Measurements from ENCODE around the gene MAP7. TPM values are rescaled to one million over a fixed set of nuclear protein-coding genes. Genes with fewer than 3 reads are reported as not detected.
A peak's percentile ranks its signal among the peaks of the same experiment; 100 is the strongest.
"Not testable (repeated sequence)": the region's sequence is repeated elsewhere in the genome, so short reads cannot be mapped to it uniquely, and the experiment has no call there.

MAP7 gene
- total RNA-seq, 1 donor = 0.36 TPM

DNA sequence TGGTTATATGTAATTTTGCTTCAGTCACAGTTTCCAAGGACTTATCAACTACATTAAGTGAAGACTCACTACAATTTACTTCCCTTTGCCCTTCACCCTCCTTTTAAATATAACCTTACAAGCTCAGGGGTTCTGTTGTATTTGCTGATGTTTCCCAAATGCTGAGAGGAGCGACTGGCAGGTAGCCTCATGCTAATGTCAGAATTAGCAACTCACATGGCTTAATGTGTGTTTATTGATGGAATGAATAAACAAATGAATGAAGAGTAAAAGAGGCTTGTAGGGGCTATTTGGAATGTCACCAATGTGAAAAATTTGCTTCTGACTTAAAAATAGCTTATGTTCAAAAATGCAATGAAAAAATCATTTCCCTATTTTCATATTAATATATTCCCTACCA lies 41.4 kb upstream of the MAP7 start:
- H3K4me3 ChIP-seq (ENCODE audit: low read depth, low read length) = no peak overlapping the region
- TF ChIP-seq, protein P1, sequence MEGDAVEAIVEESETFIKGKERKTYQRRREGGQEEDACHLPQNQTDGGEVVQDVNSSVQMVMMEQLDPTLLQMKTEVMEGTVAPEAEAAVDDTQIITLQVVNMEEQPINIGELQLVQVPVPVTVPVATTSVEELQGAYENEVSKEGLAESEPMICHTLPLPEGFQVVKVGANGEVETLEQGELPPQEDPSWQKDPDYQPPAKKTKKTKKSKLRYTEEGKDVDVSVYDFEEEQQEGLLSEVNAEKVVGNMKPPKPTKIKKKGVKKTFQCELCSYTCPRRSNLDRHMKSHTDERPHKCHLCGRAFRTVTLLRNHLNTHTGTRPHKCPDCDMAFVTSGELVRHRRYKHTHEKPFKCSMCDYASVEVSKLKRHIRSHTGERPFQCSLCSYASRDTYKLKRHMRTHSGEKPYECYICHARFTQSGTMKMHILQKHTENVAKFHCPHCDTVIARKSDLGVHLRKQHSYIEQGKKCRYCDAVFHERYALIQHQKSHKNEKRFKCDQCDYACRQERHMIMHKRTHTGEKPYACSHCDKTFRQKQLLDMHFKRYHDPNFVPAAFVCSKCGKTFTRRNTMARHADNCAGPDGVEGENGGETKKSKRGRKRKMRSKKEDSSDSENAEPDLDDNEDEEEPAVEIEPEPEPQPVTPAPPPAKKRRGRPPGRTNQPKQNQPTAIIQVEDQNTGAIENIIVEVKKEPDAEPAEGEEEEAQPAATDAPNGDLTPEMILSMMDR (IDR thresholded peaks at IDR 0.05; ENCODE audit: insufficient read depth, low read length) = no peak
- no peak for DNase-seq (ENCODE audit: low read depth)

DNA sequence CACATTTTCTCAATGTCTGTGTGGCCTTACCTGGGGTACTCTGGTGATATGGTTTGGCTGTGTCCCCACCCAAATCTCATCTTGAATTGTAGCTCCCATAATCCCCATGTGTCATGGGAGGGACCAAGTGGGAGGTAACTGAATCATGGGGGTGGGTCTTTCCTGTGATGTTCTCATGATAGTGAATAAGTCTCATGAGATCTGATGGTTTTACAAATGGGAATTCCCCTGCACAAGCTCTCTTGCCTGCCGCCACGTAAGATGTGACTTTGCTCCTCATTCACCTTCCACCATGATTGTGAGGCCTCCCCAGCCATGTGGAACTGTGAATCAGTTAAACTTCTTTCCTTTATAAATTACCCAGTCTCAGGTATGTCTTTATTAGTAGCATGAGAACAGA lies 40.6 kb upstream of the MAP7 start:
- not testable (repeated sequence) for DNase-seq (ENCODE audit: low read depth); H3K4me3 ChIP-seq (ENCODE audit: low read depth, low read length)

DNA sequence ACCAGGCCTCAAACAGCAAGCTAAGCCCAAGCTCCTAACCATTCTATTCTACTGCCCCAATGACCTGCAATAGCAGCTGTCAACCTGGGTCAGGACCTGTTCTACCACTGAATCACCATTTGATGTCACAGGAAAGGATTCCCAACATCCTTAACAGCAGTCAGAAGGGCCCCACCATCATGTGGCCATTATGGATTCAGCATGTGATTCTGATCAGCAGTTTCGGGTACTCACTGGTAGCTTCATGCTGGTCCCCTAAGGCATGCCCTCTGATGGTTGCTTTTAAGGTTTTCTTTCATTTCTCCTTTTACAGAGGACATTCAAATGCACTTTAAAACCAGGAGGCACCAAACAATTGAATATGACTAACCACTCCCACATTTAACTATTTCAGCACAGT lies 37.3 kb upstream of the MAP7 start:
- no peak overlapping the region for H3K4me3 ChIP-seq (ENCODE audit: low read depth, low read length)
- DNase-seq (ENCODE audit: low read depth) = no peak
- TF ChIP-seq, protein P1 (IDR thresholded peaks at IDR 0.05; ENCODE audit: insufficient read depth, low read length) = no peak

DNA sequence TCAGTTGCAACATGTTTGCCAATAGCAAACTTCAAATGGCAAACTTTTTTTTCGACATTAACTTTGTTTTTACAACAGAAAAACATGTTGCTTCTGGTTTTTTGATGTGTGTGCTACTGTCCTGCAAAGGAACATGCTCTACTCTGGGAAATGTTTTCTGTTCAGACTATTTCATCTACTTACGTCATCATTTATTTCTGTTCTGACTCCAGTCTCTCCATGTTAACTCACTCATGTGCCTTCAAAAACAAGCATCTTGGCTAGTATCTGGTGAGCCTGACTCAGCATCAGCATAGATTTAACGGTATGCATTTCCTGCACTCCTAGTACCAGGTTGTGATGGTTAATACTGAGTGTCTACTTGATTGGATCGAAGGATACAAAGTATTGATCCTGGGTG lies 36.1 kb upstream of the MAP7 start:
- H3K4me3 ChIP-seq (ENCODE audit: low read depth, low read length) = no peak overlapping the region
- TF ChIP-seq, protein P1 (IDR thresholded peaks at IDR 0.05; ENCODE audit: insufficient read depth, low read length) = no peak
- peak; percentile 95 for DNase-seq (ENCODE audit: low read depth)

DNA sequence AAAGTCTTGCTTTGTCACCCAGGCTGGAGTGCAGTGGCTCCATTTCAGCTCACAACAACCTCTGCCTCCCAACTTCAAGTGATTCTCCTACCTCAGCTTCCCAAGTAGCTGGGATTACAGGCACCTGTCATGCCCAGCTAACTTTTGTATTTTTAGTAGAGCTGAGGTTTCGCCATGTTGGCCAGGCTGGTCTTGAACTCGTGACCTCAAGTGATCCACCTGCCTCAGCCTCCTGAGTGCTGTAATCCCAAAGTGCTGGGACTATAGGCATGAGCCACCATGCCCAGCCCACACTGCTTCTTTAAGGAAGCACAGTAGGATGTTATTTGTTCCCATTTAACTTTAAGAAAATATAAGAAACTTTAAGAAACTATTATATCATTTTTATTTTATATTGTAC lies 35.3 kb upstream of the MAP7 start:
- not testable (repeated sequence) for DNase-seq (ENCODE audit: low read depth); H3K4me3 ChIP-seq (ENCODE audit: low read depth, low read length)

DNA sequence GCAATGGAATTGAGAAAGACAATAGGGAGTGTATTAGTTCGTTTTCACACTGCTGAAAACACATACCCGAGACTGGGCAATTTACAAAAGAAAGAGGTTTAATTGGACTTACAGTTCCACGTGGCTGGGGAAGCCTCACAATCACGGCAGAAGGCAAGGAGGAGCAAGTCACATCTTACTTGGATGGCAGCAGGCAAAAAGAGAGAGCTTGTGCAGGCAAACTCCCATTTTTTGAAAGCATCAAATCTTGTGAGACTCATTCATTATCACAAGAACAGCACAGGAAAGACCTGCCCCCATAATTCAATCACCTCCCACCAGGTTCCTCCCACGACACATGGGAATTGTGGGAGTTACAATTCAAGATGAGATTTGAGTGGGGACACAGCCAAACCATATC lies 34.1 kb upstream of the MAP7 start:
- not testable (repeated sequence) for DNase-seq (ENCODE audit: low read depth); H3K4me3 ChIP-seq (ENCODE audit: low read depth, low read length)

DNA sequence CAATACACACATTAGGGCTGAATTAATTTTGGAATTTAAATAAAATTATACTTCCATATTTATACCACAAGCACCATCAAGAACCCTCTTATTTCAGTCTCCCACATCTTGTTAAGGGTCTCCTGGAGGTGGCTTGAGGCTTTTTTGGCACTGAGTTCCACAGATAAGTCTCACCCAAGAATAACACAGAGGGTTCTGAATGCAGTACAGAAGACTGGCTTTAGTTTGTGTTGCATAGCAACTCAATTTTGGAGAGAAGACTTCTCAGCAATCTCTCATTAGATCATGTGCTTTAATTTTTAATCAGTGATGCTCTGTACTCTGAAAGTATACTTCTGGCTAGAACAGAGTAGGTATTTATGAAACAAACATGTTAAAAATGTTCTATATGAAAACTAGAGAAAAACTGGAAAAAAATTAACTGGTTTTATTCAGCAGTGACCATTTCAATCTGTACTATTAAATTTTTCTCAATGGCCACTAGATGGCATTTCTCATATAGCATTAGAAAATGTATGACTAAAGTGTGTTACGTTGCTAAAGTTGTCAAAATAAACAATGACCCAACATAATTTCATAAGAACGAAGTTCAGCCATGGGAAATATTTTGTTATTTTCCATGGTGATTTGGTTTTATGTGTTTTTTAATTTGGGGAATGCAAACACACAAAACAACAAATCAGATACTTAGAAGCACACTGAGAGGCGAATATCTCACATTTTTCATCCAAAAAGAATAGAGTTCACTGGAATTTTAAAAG lies 32.7 kb upstream of the MAP7 start:
- TF ChIP-seq, protein P1 (IDR thresholded peaks at IDR 0.05; ENCODE audit: insufficient read depth, low read length) = peak; percentile 47
- peak; percentile 90 for DNase-seq (ENCODE audit: low read depth)
- no peak overlapping the region for H3K4me3 ChIP-seq (ENCODE audit: low read depth, low read length)

DNA sequence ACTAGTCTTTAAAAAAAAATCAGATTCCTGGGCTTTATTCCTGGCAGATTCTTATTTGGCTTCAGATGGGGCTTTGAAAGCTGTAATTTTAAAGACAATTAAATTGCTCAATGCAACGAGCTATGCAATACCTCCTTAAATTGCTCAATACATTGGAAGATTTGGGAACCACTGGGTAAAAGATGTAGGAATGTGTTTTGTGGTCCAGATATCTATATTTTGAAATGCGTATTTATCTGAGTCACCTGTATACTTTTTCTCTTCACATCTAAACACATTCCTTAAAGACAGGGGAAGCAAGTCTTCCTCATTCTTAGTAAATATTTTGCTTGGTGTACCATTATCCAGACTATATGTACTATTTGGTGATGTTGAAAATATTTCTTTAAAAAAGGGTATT lies 29.6 kb upstream of the MAP7 start:
- TF ChIP-seq, protein P1 (IDR thresholded peaks at IDR 0.05; ENCODE audit: insufficient read depth, low read length) = no peak
- H3K4me3 ChIP-seq (ENCODE audit: low read depth, low read length) = no peak overlapping the region
- peak; percentile 47 for DNase-seq (ENCODE audit: low read depth)

Data from fibroblast of the aortic adventitia (primary cell).